ENCODE results near the gene ATG4C.

ATG4C gene

DNA sequence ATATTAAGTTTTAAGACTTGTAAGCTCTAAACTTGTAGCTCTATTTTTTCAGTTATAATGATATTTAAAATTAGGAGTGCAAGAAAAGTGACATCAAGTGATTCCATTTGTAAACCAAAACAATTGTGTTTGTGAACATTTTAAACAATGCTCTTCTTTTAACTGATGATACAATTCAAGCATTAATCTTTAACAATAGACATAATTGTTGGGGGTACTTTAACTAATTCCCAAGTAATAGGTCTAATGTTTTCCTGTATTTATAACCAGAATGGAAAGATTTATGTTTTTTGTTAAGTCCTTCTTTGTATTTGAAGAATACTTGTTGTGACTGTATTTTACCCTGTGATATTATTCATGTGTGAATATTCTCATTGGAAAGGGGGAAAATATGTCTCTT, 6.8 kb downstream of the ATG4C start:
- TF ChIP-seq, protein P1, sequence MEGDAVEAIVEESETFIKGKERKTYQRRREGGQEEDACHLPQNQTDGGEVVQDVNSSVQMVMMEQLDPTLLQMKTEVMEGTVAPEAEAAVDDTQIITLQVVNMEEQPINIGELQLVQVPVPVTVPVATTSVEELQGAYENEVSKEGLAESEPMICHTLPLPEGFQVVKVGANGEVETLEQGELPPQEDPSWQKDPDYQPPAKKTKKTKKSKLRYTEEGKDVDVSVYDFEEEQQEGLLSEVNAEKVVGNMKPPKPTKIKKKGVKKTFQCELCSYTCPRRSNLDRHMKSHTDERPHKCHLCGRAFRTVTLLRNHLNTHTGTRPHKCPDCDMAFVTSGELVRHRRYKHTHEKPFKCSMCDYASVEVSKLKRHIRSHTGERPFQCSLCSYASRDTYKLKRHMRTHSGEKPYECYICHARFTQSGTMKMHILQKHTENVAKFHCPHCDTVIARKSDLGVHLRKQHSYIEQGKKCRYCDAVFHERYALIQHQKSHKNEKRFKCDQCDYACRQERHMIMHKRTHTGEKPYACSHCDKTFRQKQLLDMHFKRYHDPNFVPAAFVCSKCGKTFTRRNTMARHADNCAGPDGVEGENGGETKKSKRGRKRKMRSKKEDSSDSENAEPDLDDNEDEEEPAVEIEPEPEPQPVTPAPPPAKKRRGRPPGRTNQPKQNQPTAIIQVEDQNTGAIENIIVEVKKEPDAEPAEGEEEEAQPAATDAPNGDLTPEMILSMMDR (IDR thresholded peaks at IDR 0.05; ENCODE audit: poor library complexity, severe bottlenecking) = no peak

DNA sequence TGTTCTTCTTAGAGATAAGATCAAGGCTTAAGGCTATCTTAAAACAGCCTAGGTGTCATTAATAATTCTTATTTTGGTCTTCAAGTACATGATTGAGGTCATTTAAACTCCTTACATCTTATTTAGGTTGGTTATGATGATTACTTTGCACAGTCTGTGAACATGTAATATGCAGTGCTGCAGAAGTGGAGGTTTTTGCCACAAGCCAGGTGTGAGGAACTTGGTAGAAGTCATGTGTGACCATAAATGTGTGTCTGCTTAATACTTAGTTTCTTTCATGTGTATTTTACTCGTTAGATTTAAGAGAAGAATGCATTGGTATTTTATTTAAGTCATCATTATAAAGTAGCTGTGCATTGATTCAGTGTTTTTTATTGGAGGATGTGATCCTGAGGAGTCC, 10.1 kb downstream of the ATG4C start:
- no peak overlapping the region for H3K27ac ChIP-seq (ENCODE audit: poor library complexity, severe bottlenecking)
- no peaks in the 10 kb centered on the region for H3K27me3 ChIP-seq (ENCODE audit: insufficient read depth, poor library complexity, severe bottlenecking)
- no peaks in the 10 kb centered on the region for H3K36me3 ChIP-seq (ENCODE audit: low read depth)
- no peak overlapping the region for H3K4me3 ChIP-seq (ENCODE audit: severe bottlenecking)
- no peaks in the 10 kb centered on the region for H3K9me3 ChIP-seq (ENCODE audit: severe bottlenecking)
- ATAC-seq (ENCODE audit: low read depth) (no peak), DNase-seq (ENCODE audit: low spot score) (no peak)
- no peaks in the 10 kb centered on the region for H3K4me1 ChIP-seq (ENCODE audit: insufficient read depth, poor library complexity, severe bottlenecking)
- TF ChIP-seq, protein P1 (IDR thresholded peaks at IDR 0.05; ENCODE audit: poor library complexity, severe bottlenecking) = no peak

More for the DNA sequence above, 6.8 kb downstream of the ATG4C start:
- H3K36me3 ChIP-seq (ENCODE audit: low read depth) = no peaks in the 10 kb centered on the region
- no peak overlapping the region for H3K27ac ChIP-seq (ENCODE audit: poor library complexity, severe bottlenecking)
- DNase-seq (ENCODE audit: low spot score) (no peak), ATAC-seq (ENCODE audit: low read depth) (no peak)
- peaks cover 4% of the 10 kb centered on the region for H3K4me1 ChIP-seq (ENCODE audit: insufficient read depth, poor library complexity, severe bottlenecking)
- H3K4me3 ChIP-seq (ENCODE audit: severe bottlenecking) = no peak overlapping the region
- no peaks in the 10 kb centered on the region for H3K27me3 ChIP-seq (ENCODE audit: insufficient read depth, poor library complexity, severe bottlenecking)
- H3K9me3 ChIP-seq (ENCODE audit: severe bottlenecking) = no peaks in the 10 kb centered on the region

DNA sequence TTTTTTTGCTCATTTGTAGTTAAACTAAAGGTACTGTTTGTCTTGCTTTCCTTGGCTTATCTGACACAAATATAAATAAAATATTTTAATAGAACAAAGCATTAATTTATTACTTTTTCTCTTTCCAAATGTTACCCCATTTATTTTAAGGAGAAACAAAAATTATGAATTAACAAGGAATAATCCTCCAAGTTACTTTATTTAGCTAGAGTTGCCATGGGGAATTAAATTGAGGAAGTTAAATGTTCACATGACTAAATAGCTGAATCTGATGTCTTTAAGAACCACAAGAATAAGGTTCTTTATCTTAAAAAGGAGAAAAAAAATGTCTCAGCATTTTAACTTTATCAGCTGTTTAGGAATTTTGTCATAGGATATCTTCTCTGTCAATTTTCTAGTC, 12.3 kb downstream of the ATG4C start:
- no peak for ATAC-seq (ENCODE audit: low read depth)
- no peak overlapping the region for H3K4me3 ChIP-seq (ENCODE audit: severe bottlenecking)
- H3K27ac ChIP-seq (ENCODE audit: poor library complexity, severe bottlenecking) = no peak overlapping the region
- H3K9me3 ChIP-seq (ENCODE audit: severe bottlenecking) = no peaks in the 10 kb centered on the region
- no peak for DNase-seq (ENCODE audit: low spot score)
- TF ChIP-seq, protein P1 (IDR thresholded peaks at IDR 0.05; ENCODE audit: poor library complexity, severe bottlenecking) = no peak
- no peaks in the 10 kb centered on the region for H3K27me3 ChIP-seq (ENCODE audit: insufficient read depth, poor library complexity, severe bottlenecking)
- H3K4me1 ChIP-seq (ENCODE audit: insufficient read depth, poor library complexity, severe bottlenecking) = no peaks in the 10 kb centered on the region
- no peaks in the 10 kb centered on the region for H3K36me3 ChIP-seq (ENCODE audit: low read depth)

DNA sequence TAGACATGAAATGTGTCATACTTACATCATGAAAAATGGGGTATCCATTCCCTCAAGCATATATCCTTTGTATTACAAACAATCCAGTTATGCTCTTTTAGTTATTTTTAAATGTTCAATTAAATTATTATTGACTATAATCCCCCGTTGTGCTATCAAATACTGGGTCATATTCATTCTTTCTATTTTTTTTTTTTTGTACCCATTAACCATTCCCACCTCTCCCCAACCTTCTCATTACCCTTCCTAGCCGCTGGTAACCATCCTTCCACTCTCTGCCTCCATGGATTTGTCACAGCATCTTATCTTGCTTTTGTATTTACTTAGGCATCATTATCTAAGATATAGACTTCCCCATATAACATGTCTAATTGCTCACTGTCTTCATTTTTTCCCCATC, 15.8 kb downstream of the ATG4C start:
- Histone ChIP-seq H3K4me3 (ENCODE audit: severe bottlenecking) (no peak overlapping the region), H3K27me3 (ENCODE audit: insufficient read depth, poor library complexity, severe bottlenecking) (no peaks in the 10 kb centered on the region), H3K36me3 (ENCODE audit: low read depth) (0 out of 2 replicates have a peak, but pooled peaks cover 4% of the 10 kb centered on the region), H3K4me1 (ENCODE audit: insufficient read depth, poor library complexity, severe bottlenecking) (no peaks in the 10 kb centered on the region), H3K9me3 (ENCODE audit: severe bottlenecking) (no peaks in the 10 kb centered on the region), H3K27ac (ENCODE audit: poor library complexity, severe bottlenecking) (no peak overlapping the region)
- TF ChIP-seq, protein P1 (IDR thresholded peaks at IDR 0.05; ENCODE audit: poor library complexity, severe bottlenecking) = no peak
- no peak for DNase-seq (ENCODE audit: low spot score)
- no peak for ATAC-seq (ENCODE audit: low read depth)

DNA sequence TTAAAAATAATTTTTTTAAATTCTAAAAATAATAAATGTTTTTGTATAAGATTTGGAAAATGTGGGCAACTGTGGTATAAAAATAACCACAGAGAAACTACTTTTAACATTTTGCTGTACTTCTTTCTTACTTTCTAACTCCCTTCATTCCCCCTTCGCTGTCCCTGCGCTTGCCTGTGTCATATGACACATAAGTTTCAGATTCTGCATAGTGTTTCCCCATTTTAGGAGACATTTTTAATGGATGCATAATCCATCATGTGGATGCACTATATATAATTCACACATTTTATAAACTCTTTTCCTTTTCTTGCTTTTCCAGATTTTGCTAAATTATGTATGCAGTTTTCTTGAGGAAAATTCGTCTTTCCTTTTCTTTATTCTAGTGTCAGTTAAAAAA, 16.3 kb downstream of the ATG4C start:
- DNase-seq (ENCODE audit: low spot score) (no peak), ATAC-seq (ENCODE audit: low read depth) (no peak)
- Histone ChIP-seq H3K36me3 (ENCODE audit: low read depth) (0 out of 2 replicates have a peak, but pooled peaks cover 7% of the 10 kb centered on the region), H3K4me3 (ENCODE audit: severe bottlenecking) (no peak overlapping the region), H3K27me3 (ENCODE audit: insufficient read depth, poor library complexity, severe bottlenecking) (no peaks in the 10 kb centered on the region), H3K9me3 (ENCODE audit: severe bottlenecking) (no peaks in the 10 kb centered on the region), H3K4me1 (ENCODE audit: insufficient read depth, poor library complexity, severe bottlenecking) (no peaks in the 10 kb centered on the region), H3K27ac (ENCODE audit: poor library complexity, severe bottlenecking) (no peak overlapping the region)
- TF ChIP-seq, protein P1 (IDR thresholded peaks at IDR 0.05; ENCODE audit: poor library complexity, severe bottlenecking) = no peak

Data from RWPE2 (cell line).